HepG2 (cell line): ENCODE measurements around the gene MED20. TPM values are rescaled to one million over a fixed set of nuclear protein-coding genes. Genes with fewer than 3 reads are reported as not detected.

ENCODE experiments used
- ATAC-seq: fragments of 200-7000 bp; cut with Tn5 transposase; 3 replicates; pipeline ENCODE4 v1.9.1; 2020; ENCODE audit warnings: mild to moderate bottlenecking, moderate library complexity
- BruUV-seq: library from RNA; stranded (reverse); fragments of 400-500 nt; replicated peaks from 2 replicates; lab custom pipeline; 2021; lab: Mats Ljungman, UMichigan
- CTCF ChIA-PET: fragments of 300-600 bp; formaldehyde crosslinking; extraction: SDS; loops from one replicate; lab custom pipeline; 2021; ENCODE audit warnings: low total read pairs, inconsistent platforms, low intra/inter-chr PET ratio; lab: Yijun Ruan, JAX
- POLR2A ChIA-PET: fragments of 350-600 bp; sonication (Branson Sonifier 250); formaldehyde crosslinking; loops from one replicate; lab custom pipeline; 2020; ENCODE audit warnings: antibody characterized with exemption, inconsistent platforms; lab: Yijun Ruan, JAX
- DNase-seq: peaks from one replicate; pipeline ENCODE4 v3.0.0-alpha.2; 2015; ENCODE audit warnings: low spot score
- FAIRE-seq: peaks from 3 replicates; lab custom pipeline; 2011; peaks lifted over from hg19 to GRCh38; lab: Jason Lieb, UNC
- H2AFZ ChIP-seq: one replicate; pipeline ENCODE4 v1.6.1; 2011; ENCODE audit warnings: low read length, inconsistent platforms
- H3K27ac ChIP-seq: fragments of 300-600 bp; 3 replicates; pipeline ENCODE4 v1.8.0; 2011; ENCODE audit warnings: mixed run types, mild to moderate bottlenecking, mixed read lengths, low read length, inconsistent platforms; ENCODE audit not compliant: insufficient read depth; ENCODE audit errors: extremely low read length
- H3K27me3 ChIP-seq, 2 experiments: fragments of 200-600 bp in 1 of 2; 2 replicates in 1 of 2; 3 replicates in 1 of 2; pipeline versions ENCODE4 v1.6.0 to v1.8.0; 2011; ENCODE audit warnings: low read length in 2 of 2, mild to moderate bottlenecking in 2 of 2, moderate library complexity in 2 of 2, inconsistent platforms in 1 of 2; ENCODE audit not compliant: insufficient read depth in 2 of 2, control insufficient read depth in 1 of 2
- H3K36me3 ChIP-seq, 2 experiments: fragments of 200-600 bp in 1 of 2; replicated peaks in 1 of 2; 2 replicates in 1 of 2; 3 replicates in 1 of 2; pipeline versions ENCODE4 v1.5.1 to v1.8.0; 2011; ENCODE audit warnings: low read length in 2 of 2, inconsistent platforms in 1 of 2; ENCODE audit not compliant: insufficient read depth in 2 of 2, control insufficient read depth in 1 of 2
- H3K4me1 ChIP-seq: 2 replicates; pipeline ENCODE4 v1.5.1; 2012; ENCODE audit warnings: low read length, inconsistent platforms; ENCODE audit not compliant: insufficient read depth
- H3K4me2 ChIP-seq: 2 replicates; pipeline ENCODE4 v1.6.0; 2011; ENCODE audit warnings: low read depth, low read length, inconsistent platforms
- H3K4me3 ChIP-seq, 3 experiments: fragments of 200-600 bp in 1 of 3; sonication (generic), shearing (Covaris generic) in 1 of 3; replicated peaks in 1 of 3; 2 replicates each; pipeline ENCODE4 v1.5.1; 2011 to 2016; ENCODE audit warnings: low read length in 3 of 3, inconsistent platforms in 2 of 3, low read depth in 2 of 3, mild to moderate bottlenecking in 2 of 3, control low read depth in 1 of 3, mixed read lengths in 1 of 3; ENCODE audit not compliant: insufficient read depth in 1 of 3
- H3K79me2 ChIP-seq: one replicate; pipeline ENCODE4 v1.6.1; 2011; ENCODE audit warnings: low read length, inconsistent platforms; ENCODE audit not compliant: insufficient read depth
- H3K9ac ChIP-seq: 2 replicates; pipeline ENCODE4 v1.6.0; 2011; ENCODE audit warnings: mild to moderate bottlenecking, low read depth, low read length, inconsistent platforms; ENCODE audit not compliant: insufficient read depth
- H3K9me3 ChIP-seq: 2 replicates; pipeline ENCODE4 v1.5.1; 2012; ENCODE audit warnings: mild to moderate bottlenecking, low read length
- H4K20me1 ChIP-seq: 2 replicates; pipeline ENCODE4 v1.6.0; 2011; ENCODE audit warnings: inconsistent platforms, mild to moderate bottlenecking, low read length, moderate library complexity; ENCODE audit not compliant: insufficient read depth
- CEBPG ChIP-seq: IDR thresholded peaks from 2 replicates; pipeline ENCODE4 v1.6.1; 2016
- ELF4 ChIP-seq: sonication (generic); formaldehyde crosslinking; IDR thresholded peaks from 2 replicates; pipeline ENCODE4 v1.5.0; 2020; ENCODE audit warnings: missing genetic modification reagents, mild to moderate bottlenecking, moderate library complexity, borderline replicate concordance
- EP300 ChIP-seq, 3 experiments: sonication (generic) in 1 of 3; formaldehyde crosslinking in 1 of 3; IDR thresholded peaks; 2 replicates each; pipeline versions ENCODE4 v1.5.1 to v1.6.1; 2011 to 2020; ENCODE audit warnings: low read depth in 2 of 3, low read length in 2 of 3, borderline replicate concordance in 1 of 3, improper control_type of control experiment in 1 of 3, mild to moderate bottlenecking in 1 of 3, missing genetic modification reagents in 1 of 3, moderate library complexity in 1 of 3
- WGBS: methylation state at CpG from one replicate; pipeline ENCODE4 v1.1.6; 2017; ENCODE audit warnings: low lambda C conversion rate; 5-methylcytosine and 5-hydroxymethylcytosine counted together
- in situ Hi-C: cut with HindIII; loops from 2 replicates; pipeline ENCODE4 v1.10.0; 2017; ENCODE audit warnings: low pct_unique_long_range_greater_than_20kb; ENCODE audit not compliant: extremely low pct_ligation_motif_present
- intact Hi-C: fragments of 100-400 bp; cut with micrococcal nuclease; formaldehyde crosslinking; loops from one replicate; pipeline ENCODE4 v1.10.0; 2022; ENCODE audit not compliant: unreplicated experiment
- polyA plus RNA-seq, 8 experiments: library from polyadenylated mRNA; depleted of rRNA in 3 of 8; stranded (reverse) in 7 of 8; unstranded in 1 of 8; fragments of >200 nt; fragmentation: Illumina TruSeq in 4 of 8; extraction: Trizol in 4 of 8; gene quantifications; 2 replicates each; pipeline versions ENCODE4 v1.2.1 to v1.2.3, GENCODE V29; 2011 to 2016; ENCODE audit warnings: low read depth in 4 of 8, missing spikeins in 1 of 8, mixed read lengths in 1 of 8; ENCODE audit not compliant: insufficient read depth in 1 of 8
- total RNA-seq, 5 experiments: library from RNA; depleted of rRNA; stranded (reverse); fragments of >200 nt; fragmentation: Illumina TruSeq; extraction: Trizol; gene quantifications; 2 replicates each; pipeline ENCODE4 v1.2.3, GENCODE V29; 2016; ENCODE audit warnings: low read depth in 1 of 5
- TF ChIP-seq, protein P1 (sequence below): sonication (generic); formaldehyde crosslinking; IDR thresholded peaks from 2 replicates; pipeline ENCODE4 v1.5.0; 2020; ENCODE audit warnings: missing genetic modification reagents
- TF ChIP-seq, protein P2 (sequence below): sonication (generic); formaldehyde crosslinking; IDR thresholded peaks from 2 replicates; pipeline ENCODE4 v1.8.1; 2023; ENCODE audit warnings: mild to moderate bottlenecking, inconsistent platforms, moderate library complexity, missing genetic modification reagents, borderline replicate concordance

MED20 gene
- total and polyA plus RNA-seq, 2 of the 13 experiments (the other 11 are each of a cell fraction or from before 2014, with no cell fraction given): 28.1 to 41.1 TPM

DNA sequence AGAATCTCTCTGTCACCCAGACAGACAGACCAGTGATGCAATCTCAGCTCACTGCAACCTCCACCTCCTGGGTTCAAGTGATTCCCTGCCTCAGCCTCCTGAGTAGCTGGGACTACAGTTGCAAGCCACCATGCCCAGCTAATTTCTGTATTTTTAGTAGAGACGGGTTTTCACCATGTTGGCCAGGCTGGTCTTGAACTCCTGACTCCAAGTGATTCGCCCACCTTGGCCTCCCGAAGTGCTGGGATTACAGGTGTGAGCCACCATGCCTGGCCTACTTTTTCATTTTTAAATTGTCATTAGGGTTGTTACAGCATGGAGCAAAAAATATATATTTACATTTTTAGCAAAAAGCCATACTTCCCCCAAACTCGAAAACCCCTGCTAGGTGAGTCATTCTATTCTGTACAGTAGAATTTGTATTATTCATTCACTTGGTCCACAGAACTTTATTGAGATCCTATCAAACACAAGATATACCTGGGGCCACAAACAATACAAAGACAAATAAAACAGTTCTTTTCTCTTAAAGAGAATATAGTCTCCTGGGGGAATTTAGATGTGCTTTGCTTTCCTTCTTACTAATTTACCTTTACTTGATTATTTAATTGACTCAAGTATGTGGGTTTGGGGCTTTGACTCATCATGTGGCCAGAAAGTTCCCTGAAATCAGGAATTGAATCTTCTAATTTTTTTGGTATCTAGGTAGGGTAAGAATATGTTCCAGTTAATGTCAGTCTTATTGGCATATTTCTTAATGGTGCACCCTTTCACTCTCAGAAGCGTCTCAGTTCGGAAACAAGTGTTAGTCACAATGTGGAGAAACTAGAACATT lies 37.3 kb upstream of the MED20 start:
- Histone ChIP-seq H3K4me2 (no peak overlapping the region), H3K36me3 (no peaks in the 10 kb centered on the region), H3K27me3 (no peaks in the 10 kb centered on the region), H4K20me1 (no peaks in the 10 kb centered on the region), H3K9me3 (no peaks in the 10 kb centered on the region), H3K79me2 (no peaks in the 10 kb centered on the region), H3K27ac (no peak overlapping the region), H2AFZ (no peak overlapping the region), H3K4me1 (peaks cover 18% of the 10 kb centered on the region), H3K9ac (no peak overlapping the region), H3K4me3 (no peak overlapping the region)
- no peak for ATAC-seq
- DNase-seq: no peak
- BruUV-seq: no TSS peak
- in situ Hi-C loops: no loop called here
- POLR2A ChIA-PET: no interaction called here
- WGBS: 76% methylated on average over 6 of the region's 6 CpGs
- CTCF ChIA-PET: no interaction called here
- no peak for FAIRE-seq
- 0 out of 2 replicates have a peak, but pooled peaks have one; percentile 5 for TF ChIP-seq CEBPG (CRISPR knock-in tag)
- TF ChIP-seq ELF4: no peak
- intact Hi-C loops: no loop called here

DNA sequence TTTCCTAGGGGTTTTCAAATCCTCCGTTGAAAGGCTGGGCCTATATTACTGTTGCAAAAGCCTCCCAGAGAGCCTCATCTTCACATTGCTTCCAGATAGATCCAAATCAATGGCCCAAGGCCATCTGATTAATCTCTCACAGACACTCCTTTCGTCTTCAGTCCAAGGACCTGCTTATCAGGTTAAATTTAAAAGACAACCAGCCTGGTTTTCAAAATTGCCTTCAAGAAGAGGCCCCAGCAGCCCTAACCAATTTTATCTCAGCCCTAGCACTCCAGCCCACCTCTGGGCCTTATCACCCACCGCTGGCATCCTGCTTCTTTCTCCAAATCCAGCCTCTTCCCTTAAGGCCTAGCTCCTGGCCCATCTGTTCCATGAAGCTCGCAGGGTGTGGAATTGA lies 36.2 kb upstream of the MED20 start:
- no peak overlapping the region for H2AFZ ChIP-seq
- 13% methylated on average over 4 of the region's 4 CpGs for WGBS
- FAIRE-seq (no peak), DNase-seq (no peak), ATAC-seq (peak; percentile 37; the same call in 2 of the 3 replicates)
- no peaks in the 10 kb centered on the region for H3K36me3 ChIP-seq
- H3K9ac ChIP-seq: no peak overlapping the region
- no peaks in the 10 kb centered on the region for H4K20me1 ChIP-seq
- no TSS peak for BruUV-seq
- in situ Hi-C loops (no loop called here), intact Hi-C loops (no loop called here)
- H3K4me1 ChIP-seq: peaks cover 14% of the 10 kb centered on the region
- H3K4me3 ChIP-seq: no peak overlapping the region
- no peaks in the 10 kb centered on the region for H3K9me3 ChIP-seq
- peaks cover 0 to 4% of the 10 kb centered on the region in 2 experiments; a peak in 2 of 5 replicates for H3K27me3 ChIP-seq
- TF ChIP-seq, protein P1, sequence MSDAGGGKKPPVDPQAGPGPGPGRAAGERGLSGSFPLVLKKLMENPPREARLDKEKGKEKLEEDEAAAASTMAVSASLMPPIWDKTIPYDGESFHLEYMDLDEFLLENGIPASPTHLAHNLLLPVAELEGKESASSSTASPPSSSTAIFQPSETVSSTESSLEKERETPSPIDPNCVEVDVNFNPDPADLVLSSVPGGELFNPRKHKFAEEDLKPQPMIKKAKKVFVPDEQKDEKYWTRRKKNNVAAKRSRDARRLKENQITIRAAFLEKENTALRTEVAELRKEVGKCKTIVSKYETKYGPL (CRISPR knock-in tag): no peak
- TF ChIP-seq EP300 (IDR thresholded peaks at IDR 0.05; ENCODE audit: low read depth in 2 of 2, low read length in 2 of 2) (no peak), EP300 (CRISPR knock-in tag; IDR thresholded peaks at IDR 0.05; ENCODE audit: borderline replicate concordance) (no peak)
- TF ChIP-seq, protein P2, sequence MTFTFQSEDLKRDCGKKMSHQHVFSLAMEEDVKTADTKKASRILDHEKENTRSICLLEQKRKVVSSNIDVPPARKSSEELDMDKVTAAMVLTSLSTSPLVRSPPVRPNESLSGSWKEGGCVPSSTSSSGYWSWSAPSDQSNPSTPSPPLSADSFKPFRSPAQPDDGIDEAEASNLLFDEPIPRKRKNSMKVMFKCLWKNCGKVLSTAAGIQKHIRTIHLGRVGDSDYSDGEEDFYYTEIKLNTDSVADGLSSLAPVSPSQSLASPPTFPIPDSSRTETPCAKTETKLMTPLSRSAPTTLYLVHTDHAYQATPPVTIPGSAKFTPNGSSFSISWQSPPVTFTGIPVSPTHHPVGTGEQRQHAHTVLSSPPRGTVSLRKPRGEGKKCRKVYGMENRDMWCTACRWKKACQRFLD (CRISPR knock-in tag): no peak
- no peak overlapping the region for H3K27ac ChIP-seq
- ChIA-PET CTCF (no interaction called here), POLR2A (no interaction called here)
- no peaks in the 10 kb centered on the region for H3K79me2 ChIP-seq
- H3K4me2 ChIP-seq: no peak overlapping the region
